Glutamatergic neuron (in vitro differentiated cells): Measurements from ENCODE around the gene SPR. TPM values are rescaled to one million over a fixed set of nuclear protein-coding genes. Genes with fewer than 3 reads are reported as not detected.

Experiments
- DNase-seq: peaks from one replicate; pipeline ENCODE4 v3.0.0; 2022
- H3K27ac Mint-ChIP-seq: one replicate; pipeline ENCODE4 v1.8.0; 2020; ENCODE audit warnings: mild to moderate bottlenecking, mixed read lengths, inconsistent platforms; ENCODE audit not compliant: unreplicated experiment
- H3K27me3 Mint-ChIP-seq: one replicate; pipeline ENCODE4 v1.8.0; 2020; ENCODE audit warnings: mild to moderate bottlenecking, moderate library complexity, mixed read lengths, inconsistent platforms; ENCODE audit not compliant: unreplicated experiment
- H3K36me3 Mint-ChIP-seq: one replicate; pipeline ENCODE4 v1.8.0; 2020; ENCODE audit warnings: mild to moderate bottlenecking, mixed read lengths, inconsistent platforms; ENCODE audit not compliant: unreplicated experiment
- H3K4me1 Mint-ChIP-seq: one replicate; pipeline ENCODE4 v1.8.0; 2020; ENCODE audit warnings: mild to moderate bottlenecking, low read depth, mixed read lengths, inconsistent platforms; ENCODE audit not compliant: unreplicated experiment
- H3K4me3 Mint-ChIP-seq: one replicate; pipeline ENCODE4 v1.8.0; 2020; ENCODE audit warnings: mild to moderate bottlenecking, mixed read lengths, inconsistent platforms; ENCODE audit not compliant: unreplicated experiment
- H3K9me3 Mint-ChIP-seq: one replicate; pipeline ENCODE4 v1.8.0; 2020; ENCODE audit warnings: mild to moderate bottlenecking, moderate library complexity, mixed read lengths, inconsistent platforms; ENCODE audit not compliant: unreplicated experiment
- total RNA-seq: library from RNA; stranded (reverse); fragmentation: NEBNext Ultra II Directional; extraction: Animal tissue kit (Norgen Biotek cat#: 25700); gene quantifications from one replicate; pipeline ENCODE4 v1.2.1, GENCODE V29; 2021; ENCODE audit not compliant: unreplicated experiment
- TF ChIP-seq, protein P1 (sequence below): fragments of 200-600 bp; sonication (generic); IDR thresholded peaks from one replicate; pipeline ENCODE4 v1.5.0; 2021; ENCODE audit not compliant: partially characterized antibody, unreplicated experiment

SPR gene
- total RNA-seq, 1 donor from 2014 or later = 1.7 TPM

DNA sequence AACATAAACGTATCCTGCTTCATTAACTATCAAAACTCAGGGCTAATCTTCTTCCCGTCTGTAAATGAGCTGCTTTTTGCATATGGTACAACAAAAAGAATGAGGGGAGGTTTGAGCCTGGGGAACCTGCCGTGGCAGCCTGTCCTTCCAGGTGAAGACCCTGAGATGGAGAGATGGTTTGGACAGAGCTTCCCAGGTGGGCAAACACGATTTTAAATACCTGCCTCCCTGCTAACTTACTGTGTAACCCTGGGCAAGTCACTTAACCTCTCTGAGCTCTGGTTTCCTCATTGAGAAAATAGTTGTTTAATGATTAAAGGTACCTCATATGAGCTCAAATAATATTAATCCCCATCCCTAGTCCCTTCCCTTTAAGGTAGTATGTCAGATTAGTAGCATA is 39.2 kb downstream of the SPR start:
- TF ChIP-seq, protein P1, sequence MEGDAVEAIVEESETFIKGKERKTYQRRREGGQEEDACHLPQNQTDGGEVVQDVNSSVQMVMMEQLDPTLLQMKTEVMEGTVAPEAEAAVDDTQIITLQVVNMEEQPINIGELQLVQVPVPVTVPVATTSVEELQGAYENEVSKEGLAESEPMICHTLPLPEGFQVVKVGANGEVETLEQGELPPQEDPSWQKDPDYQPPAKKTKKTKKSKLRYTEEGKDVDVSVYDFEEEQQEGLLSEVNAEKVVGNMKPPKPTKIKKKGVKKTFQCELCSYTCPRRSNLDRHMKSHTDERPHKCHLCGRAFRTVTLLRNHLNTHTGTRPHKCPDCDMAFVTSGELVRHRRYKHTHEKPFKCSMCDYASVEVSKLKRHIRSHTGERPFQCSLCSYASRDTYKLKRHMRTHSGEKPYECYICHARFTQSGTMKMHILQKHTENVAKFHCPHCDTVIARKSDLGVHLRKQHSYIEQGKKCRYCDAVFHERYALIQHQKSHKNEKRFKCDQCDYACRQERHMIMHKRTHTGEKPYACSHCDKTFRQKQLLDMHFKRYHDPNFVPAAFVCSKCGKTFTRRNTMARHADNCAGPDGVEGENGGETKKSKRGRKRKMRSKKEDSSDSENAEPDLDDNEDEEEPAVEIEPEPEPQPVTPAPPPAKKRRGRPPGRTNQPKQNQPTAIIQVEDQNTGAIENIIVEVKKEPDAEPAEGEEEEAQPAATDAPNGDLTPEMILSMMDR = no peak
- Mint-ChIP-seq H3K4me1 (no peaks in the 10 kb centered on the region), H3K36me3 (no peaks in the 10 kb centered on the region), H3K27me3 (peaks cover 23% of the 10 kb centered on the region), H3K9me3 (peaks cover 7% of the 10 kb centered on the region), H3K4me3 (no peak overlapping the region), H3K27ac (no peak overlapping the region)
- DNase-seq = no peak

DNA sequence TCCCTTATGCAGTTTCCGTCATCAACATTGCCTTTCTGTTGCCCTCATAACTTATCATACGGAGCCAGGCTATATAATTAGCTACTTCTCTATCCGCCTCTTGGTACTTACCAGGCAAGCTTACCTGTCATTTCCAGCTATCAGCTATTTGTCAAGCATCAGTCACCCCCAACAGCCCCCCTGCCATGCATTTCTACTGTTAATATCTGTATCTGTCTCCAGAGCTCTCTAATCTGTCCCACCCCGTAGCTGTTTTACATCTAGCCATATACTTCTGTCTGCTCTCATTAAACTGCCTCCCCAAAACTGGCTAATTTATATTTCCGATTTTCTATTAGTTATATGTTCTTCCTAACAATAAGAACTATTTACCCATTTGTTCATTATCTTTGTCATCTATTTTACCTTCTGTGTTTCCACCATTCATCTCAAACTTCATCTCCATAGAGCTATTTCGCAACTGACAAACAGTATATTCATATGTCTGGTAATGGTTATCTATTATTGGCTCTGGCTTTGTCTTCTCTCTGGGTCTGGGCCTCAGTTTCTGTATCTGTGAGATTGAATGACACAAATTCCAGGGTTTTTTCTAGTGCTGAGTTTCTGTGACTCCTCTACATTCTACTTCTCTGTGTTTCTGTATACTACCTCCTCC is 39.7 kb downstream of the SPR start:
- Mint-ChIP-seq H3K36me3 (no peaks in the 10 kb centered on the region), H3K4me3 (no peak overlapping the region), H3K4me1 (no peaks in the 10 kb centered on the region), H3K9me3 (peaks cover 7% of the 10 kb centered on the region), H3K27me3 (peaks cover 21% of the 10 kb centered on the region), H3K27ac (no peak overlapping the region)
- no peak for DNase-seq
- TF ChIP-seq, protein P1 = no peak

DNA sequence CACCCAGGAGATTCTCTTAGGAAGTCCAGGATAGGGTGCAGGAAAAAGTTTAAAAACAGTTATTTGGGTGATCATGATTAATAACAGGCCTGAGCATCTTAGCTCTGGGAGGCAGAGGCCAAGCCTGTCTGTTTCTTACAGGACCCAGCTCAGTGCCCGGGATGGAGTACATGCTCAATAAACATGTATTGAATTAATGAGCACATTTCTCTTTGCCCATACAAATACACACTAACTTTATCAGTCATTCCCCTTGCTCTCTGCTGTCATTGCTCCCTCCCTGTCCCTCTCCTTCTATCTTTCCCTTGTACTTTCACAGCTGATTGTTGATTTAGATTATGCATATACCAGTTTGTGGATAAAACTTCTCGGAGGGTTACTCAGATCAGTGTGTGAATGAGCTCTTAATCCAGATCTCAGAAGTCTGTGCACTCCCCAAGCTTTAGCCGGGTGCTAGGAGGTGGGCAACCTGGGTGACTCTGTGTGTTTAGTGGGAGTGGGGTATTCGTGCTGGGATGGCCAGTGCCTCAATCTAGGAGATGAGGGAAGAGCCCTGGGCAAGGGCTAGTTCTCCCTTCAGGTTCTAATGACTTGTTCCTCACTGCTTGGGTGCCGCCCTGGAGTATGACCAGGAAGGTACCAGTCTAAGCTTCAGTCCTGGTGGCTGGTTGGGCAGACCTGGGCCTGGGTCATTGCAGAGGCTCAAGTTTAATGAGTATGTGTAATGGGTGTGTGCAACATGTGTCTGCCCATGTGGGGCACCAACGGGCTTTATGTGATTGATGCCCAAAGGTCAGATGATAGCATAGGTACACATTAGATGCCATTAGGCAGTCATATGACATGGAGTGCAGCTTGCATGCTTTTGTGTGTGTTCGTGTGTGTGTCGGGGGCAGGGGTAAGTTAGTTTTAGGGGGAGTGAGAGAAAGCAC is 40.7 kb downstream of the SPR start:
- no peaks in the 10 kb centered on the region for H3K4me1 Mint-ChIP-seq
- no peak overlapping the region for H3K4me3 Mint-ChIP-seq
- peaks cover 15% of the 10 kb centered on the region for H3K27me3 Mint-ChIP-seq
- H3K9me3 Mint-ChIP-seq = peaks cover 4% of the 10 kb centered on the region
- DNase-seq = no peak
- TF ChIP-seq, protein P1 = no peak
- H3K36me3 Mint-ChIP-seq = no peaks in the 10 kb centered on the region
- no peak overlapping the region for H3K27ac Mint-ChIP-seq

DNA sequence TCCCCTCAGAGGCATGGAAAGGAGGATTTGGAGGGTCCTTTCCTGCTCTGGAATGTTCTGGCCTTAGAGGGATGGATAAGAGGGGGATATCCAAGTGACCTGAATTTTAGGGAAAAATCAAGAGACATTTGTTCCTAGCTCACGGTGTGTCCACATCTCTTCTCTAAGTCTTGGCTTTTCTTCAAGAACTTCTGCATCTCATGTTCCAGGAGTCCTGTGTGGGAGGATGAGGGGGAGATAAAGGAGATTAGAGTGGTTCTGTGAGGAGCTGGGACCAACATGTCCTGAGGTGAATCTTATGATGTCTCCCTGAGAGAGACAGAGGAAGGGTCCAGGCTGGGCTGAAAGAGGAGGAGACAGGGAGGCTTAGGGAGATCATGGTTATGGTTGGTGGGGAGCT is 41.8 kb downstream of the SPR start:
- Mint-ChIP-seq H3K27ac (no peak overlapping the region), H3K4me3 (no peak overlapping the region), H3K4me1 (no peaks in the 10 kb centered on the region), H3K36me3 (no peaks in the 10 kb centered on the region), H3K27me3 (peaks cover 8% of the 10 kb centered on the region), H3K9me3 (peaks cover 2% of the 10 kb centered on the region)
- no peak for DNase-seq
- TF ChIP-seq, protein P1 = no peak
